ENCODE results near the gene MASP1.

MASP1 gene

GRCh38 chr3:187280644-187281043, 10.9 kb downstream of the MASP1 start:
- Mint-ChIP-seq H3K4me1 (peaks cover 10% of the 10 kb centered on the region), H3K36me3 (ENCODE audit: low read depth) (no peaks in the 10 kb centered on the region), H3K27me3 (ENCODE audit: low read depth) (peaks cover 8% of the 10 kb centered on the region), H3K4me3 (no peak overlapping the region), H3K27ac (no peak overlapping the region), H3K9me3 (no peaks in the 10 kb centered on the region)
- TF ChIP-seq, protein P1, sequence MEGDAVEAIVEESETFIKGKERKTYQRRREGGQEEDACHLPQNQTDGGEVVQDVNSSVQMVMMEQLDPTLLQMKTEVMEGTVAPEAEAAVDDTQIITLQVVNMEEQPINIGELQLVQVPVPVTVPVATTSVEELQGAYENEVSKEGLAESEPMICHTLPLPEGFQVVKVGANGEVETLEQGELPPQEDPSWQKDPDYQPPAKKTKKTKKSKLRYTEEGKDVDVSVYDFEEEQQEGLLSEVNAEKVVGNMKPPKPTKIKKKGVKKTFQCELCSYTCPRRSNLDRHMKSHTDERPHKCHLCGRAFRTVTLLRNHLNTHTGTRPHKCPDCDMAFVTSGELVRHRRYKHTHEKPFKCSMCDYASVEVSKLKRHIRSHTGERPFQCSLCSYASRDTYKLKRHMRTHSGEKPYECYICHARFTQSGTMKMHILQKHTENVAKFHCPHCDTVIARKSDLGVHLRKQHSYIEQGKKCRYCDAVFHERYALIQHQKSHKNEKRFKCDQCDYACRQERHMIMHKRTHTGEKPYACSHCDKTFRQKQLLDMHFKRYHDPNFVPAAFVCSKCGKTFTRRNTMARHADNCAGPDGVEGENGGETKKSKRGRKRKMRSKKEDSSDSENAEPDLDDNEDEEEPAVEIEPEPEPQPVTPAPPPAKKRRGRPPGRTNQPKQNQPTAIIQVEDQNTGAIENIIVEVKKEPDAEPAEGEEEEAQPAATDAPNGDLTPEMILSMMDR (IDR thresholded peaks at IDR 0.05; ENCODE audit: unreplicated experiment in 3 of 3) = no peak

- no peak overlapping the region for H3K27ac Mint-ChIP-seq
- H3K36me3 Mint-ChIP-seq (ENCODE audit: low read depth) = no peaks in the 10 kb centered on the region
- no peaks in the 10 kb centered on the region for H3K9me3 Mint-ChIP-seq
- TF ChIP-seq, protein P1 (IDR thresholded peaks at IDR 0.05; ENCODE audit: unreplicated experiment in 3 of 3) = no peak
- no peak overlapping the region for H3K4me3 Mint-ChIP-seq
- peaks cover 10% of the 10 kb centered on the region for H3K4me1 Mint-ChIP-seq
- peaks cover 10% of the 10 kb centered on the region for H3K27me3 Mint-ChIP-seq (ENCODE audit: low read depth)
Observed at GRCh38 chr3:187277129-187277462, 14.4 kb downstream of the MASP1 start.

DNA sequence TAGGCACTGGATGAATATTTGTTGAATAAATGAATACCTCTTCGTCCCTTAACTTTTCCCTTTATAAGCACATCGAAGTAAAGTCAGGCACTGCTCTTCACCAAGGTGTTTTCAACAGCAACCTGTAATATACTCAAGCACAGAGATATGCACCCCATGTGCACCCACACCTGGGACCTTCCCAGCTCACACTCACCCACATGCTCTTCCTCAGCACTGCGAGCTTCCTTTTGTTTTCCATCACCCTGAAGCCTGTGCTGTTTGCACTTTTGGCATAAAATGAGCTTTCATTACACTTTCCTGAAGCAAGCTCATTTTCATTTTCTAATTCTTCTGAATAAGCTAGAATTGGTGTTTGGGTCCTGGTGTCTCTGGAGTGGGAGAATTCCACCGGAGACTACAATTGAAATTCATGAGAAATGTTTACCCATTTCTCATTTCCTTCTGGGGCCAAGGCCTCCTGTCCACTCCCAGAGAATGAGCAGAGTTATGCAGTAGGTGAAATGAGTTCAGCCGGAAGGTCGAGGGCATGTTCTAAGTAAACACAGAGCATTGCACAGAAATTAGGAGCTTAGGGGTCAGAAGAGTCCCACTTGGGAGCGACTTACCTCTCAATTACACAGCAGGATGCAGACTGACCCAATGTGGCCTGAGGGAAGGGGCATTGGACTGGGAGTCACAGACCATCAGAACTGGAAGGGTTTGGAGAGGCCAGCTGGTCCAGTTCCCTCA, 15.0 kb downstream of the MASP1 start:
- H3K27ac Mint-ChIP-seq = peak overlapping the region in 1 of 3 experiments; percentile 46
- H3K36me3 Mint-ChIP-seq (ENCODE audit: low read depth) = no peaks in the 10 kb centered on the region
- TF ChIP-seq, protein P1 (IDR thresholded peaks at IDR 0.05; ENCODE audit: unreplicated experiment in 3 of 3) = no peak
- H3K27me3 Mint-ChIP-seq (ENCODE audit: low read depth) = peaks cover 10% of the 10 kb centered on the region
- H3K9me3 Mint-ChIP-seq = no peaks in the 10 kb centered on the region
- H3K4me1 Mint-ChIP-seq = peaks cover 10% of the 10 kb centered on the region
- no peak overlapping the region for H3K4me3 Mint-ChIP-seq

GRCh38 chr3:187274977-187275338, 16.6 kb downstream of the MASP1 start:
- H3K36me3 Mint-ChIP-seq (ENCODE audit: low read depth) = peaks cover 6% of the 10 kb centered on the region
- H3K27me3 Mint-ChIP-seq (ENCODE audit: low read depth) = peaks cover 10% of the 10 kb centered on the region
- no peak overlapping the region for H3K4me3 Mint-ChIP-seq
- TF ChIP-seq, protein P1 (IDR thresholded peaks at IDR 0.05; ENCODE audit: unreplicated experiment in 3 of 3) = no peak
- peaks cover 10% of the 10 kb centered on the region for H3K4me1 Mint-ChIP-seq
- no peak overlapping the region for H3K27ac Mint-ChIP-seq
- H3K9me3 Mint-ChIP-seq = peaks cover 7% of the 10 kb centered on the region

DNA sequence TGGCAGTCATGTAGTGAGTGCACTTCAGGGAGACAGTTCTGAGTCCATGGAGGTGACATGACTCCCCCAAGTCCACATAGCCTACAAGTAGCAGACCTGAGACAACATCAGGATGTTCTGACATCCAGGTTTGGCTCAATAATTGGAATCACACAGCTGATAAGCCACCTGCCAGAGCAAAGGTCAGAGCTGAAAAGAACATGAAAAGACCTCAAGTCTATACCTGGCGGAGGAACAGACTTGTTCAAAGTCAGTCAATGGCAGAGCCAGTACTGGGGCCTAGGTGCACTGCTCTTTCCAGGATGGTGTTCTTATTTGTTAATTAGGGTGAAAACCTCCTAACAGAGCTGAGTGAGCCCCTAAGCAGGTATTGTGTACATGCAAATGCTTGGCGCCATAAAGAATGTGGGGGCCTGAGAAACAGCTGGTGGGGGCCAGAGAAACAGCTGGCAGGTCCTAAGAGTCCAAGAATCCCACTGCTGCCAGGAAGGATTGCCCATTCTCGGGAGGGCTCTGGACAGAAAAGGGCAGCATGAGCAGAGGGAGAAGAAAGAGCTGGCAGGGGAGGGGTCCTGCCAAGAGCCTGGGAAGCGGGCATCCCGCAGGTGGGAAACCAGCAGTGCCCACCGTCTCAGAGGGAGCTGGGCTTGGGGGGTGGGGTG, 17.1 kb downstream of the MASP1 start:
- peaks cover 10% of the 10 kb centered on the region for H3K36me3 Mint-ChIP-seq (ENCODE audit: low read depth)
- TF ChIP-seq, protein P1 (IDR thresholded peaks at IDR 0.05; ENCODE audit: unreplicated experiment in 3 of 3) = no peak
- no peak overlapping the region for H3K4me3 Mint-ChIP-seq
- H3K9me3 Mint-ChIP-seq = peaks cover 11% of the 10 kb centered on the region
- H3K27me3 Mint-ChIP-seq (ENCODE audit: low read depth) = peaks cover 10% of the 10 kb centered on the region
- H3K4me1 Mint-ChIP-seq = peaks cover 10% of the 10 kb centered on the region
- no peak overlapping the region for H3K27ac Mint-ChIP-seq

DNA sequence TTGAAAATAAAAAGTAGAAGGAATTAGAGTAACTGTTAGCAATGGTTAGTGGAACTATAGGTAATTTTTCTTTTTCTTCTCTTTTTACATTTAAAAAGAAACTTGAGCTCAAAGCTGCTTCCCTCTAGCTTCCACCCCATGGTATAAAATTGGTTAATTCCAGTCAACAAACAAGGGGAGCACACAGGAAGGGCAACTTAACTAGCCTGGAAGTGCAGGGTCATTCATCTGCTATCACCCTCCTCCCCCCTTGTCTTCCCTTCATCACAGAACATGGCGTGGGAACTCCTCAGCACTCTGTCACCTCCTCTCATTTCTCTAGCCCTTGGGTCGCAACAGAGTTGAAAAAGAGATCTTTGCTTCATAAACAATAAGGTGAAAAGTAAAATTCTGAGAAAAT, 20.0 kb downstream of the MASP1 start:
- H3K4me3 Mint-ChIP-seq = no peak overlapping the region
- no peak overlapping the region for H3K27ac Mint-ChIP-seq
- H3K36me3 Mint-ChIP-seq (ENCODE audit: low read depth) = peaks cover 17% of the 10 kb centered on the region
- peaks cover 20% of the 10 kb centered on the region for H3K9me3 Mint-ChIP-seq
- TF ChIP-seq, protein P1 (IDR thresholded peaks at IDR 0.05; ENCODE audit: unreplicated experiment in 3 of 3) = no peak
- peaks cover 8% of the 10 kb centered on the region for H3K27me3 Mint-ChIP-seq (ENCODE audit: low read depth)
- peaks cover 9% of the 10 kb centered on the region for H3K4me1 Mint-ChIP-seq
